IPS DF 4.7 (cell line): ENCODE measurements around the gene PDZRN3.

Experiments used
- DNase-seq: peaks from one replicate; pipeline ENCODE4 v3.0.0-alpha.2; 2013; ENCODE audit warnings: low spot score; ENCODE audit errors: extremely low read depth

PDZRN3 gene

DNA sequence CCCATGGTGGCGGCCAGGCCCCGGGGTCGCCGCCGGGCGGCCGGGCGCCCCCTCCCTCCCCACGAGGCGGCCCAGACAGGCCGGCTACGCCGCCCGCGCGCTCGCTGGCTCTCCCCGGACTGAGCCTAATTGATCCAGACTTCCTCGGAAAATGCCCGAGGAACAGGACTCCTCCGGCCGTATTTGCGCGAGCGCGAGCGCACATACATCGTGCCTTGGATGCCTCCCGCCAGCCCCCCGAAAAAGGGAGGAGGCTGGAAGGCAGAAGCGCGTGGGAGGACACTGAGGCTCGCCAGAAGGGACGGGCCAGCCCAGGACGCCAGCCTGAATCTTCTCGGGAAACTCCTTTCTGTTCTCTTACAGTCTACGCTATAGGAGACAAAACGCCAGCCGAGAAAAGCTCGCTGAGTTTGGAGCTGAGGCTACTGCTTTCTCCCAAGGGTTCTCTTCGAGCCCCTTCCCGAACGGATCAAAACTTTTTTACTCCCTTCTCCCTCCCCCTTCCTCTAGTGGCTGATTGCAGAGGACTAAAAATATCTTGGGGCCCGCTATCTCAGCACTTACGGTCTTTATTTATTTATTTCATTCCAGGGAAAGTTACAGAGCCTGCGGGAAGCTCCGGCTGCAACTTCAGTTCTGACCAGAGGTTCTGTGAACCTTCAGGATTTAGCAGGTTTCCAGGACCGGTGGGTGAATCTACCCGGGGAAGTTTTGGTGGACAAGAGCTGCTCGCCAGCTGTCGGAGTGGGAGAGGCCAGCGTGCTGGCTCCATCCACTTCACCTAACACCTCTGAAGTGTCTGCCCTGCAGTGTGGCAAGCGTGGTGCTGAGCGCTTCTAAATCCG is at the start of gene PDZRN3:
Gene PDZRN3, minus strand, starts transcription at position 121 of the 845 bp plus-strand sequence.
- DNase-seq = no peak

DNA sequence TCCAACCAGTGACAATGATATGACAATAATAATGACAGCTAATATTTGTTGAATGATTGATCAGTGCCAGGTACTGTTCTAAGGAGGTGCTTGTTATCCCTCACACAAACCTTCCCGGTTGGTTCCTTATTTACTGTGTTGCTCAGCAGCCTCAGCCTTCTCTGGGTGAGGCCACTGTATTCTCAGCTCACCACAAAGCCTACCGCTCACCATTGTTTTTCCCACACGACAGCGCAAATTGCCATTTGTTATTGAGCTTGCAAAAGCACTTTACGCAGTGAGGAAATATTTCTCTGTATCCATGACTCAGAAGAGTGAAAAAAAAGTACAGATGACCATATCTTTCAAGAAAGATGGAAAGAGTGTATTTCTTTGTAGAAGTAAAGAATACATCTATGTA is 49.5 kb upstream of the PDZRN3 start:
- DNase-seq = no peak

DNA sequence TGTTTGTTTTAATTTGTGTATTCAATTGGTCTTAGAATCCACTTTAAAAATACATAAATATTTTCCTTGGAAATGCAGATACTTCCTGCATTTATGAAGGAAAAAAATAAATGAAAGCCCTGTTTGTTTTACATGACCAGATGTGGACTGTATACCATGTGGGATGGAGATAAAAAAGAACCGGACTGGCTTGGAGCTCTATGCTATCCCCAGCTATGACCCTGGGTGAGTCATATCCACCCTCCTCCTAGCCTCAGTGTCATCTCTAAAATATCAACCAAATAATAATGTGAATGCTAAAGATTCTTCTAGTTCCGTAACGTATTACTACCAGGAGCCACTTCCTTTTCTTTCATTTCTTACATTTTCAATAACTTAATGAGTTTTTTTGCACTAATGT is 44.5 kb upstream of the PDZRN3 start:
- DNase-seq = no peak

DNA sequence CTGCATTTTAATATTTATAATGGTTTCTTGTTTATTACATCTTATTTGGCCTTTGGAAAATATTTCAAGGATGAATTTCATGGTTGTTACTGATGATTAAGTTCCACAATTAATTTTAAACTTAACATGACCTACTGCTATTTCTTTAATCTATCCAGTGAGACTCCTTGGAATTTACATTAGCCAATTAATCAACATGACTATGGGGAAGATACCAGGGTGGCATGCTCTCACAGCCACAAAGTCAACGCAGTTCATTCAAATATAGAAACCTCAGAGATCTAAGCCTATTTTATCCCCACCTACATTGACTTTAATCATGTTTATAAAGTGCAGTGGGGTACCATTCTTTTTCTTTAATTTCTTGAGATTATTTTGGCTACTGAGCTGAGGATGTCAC is 43.6 kb upstream of the PDZRN3 start:
- no peak for DNase-seq

DNA sequence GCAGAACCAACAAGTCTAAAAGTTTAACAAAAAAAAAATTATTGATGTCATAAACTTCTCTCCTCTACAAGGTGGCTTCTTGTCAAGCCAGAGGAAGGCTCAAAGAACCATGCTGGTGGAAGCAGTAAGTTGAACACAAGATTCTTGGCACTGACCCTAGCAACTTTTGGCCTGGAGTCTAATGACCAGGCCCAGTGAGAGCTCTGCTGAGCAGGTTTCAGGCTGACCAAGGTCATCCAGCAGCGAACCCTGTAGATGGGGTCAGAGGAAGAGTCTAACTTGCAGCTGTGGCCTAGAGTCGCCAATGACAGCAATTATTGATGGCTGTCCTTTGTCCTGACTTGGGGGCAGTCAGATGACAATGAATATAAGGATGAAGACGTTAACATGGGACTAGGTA is 43.1 kb upstream of the PDZRN3 start:
- no peak for DNase-seq

DNA sequence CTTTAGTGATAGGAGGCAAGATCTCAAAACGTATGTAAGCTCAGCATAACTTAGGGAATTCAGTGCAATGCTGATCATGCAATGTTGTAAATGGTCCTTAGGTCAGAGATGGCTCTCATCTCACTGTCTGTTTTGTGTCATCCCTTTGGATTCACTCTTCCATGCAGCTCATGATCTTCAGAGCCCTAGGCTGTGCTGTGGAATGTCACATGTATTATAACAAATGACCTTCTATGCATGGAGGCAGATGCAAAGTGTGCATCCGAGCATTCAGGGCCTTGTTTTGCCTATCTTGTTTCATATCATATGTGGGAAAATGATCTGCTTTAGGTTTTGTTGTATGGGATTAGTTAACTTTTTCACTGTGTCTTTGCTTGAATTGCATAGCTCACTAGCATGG is 40.5 kb upstream of the PDZRN3 start:
- no peak for DNase-seq

DNA sequence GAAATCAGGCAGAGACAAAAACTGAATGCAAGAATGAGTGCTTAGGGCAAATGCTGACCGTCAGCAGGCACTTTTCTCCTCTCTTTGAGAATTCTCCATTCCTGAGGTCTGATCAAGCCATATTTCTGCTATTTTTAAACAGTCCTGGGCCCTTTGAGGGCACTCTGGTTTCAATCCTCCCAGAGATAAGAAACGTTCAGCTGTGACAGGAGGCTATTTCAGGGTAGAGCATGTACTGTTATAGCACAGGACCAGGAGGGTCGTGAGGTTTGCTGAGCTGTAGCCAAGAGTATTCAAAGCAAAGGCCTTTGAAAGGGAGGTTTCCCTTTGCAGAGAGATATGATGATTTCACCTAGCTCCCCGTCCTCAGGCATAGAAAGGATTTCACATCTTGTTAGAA is 39.6 kb upstream of the PDZRN3 start:
- no peak for DNase-seq

DNA sequence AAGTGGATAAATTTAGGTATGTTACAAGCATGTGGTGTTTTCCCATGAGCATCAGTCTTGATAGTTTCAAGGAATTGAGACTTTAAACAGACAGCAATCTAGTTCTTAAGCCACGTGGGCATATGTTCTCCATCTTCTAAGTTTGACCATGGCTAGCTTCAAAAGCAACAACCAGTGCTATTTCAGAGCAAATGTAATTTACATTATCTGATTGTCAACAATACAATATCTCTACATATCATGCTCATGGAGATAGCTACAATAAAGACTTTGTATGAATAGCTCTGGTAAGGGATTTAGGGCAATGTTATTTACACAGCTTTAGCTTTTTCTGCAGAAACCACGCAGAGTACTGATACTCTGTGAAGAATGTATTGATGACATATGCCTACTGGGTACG is 38.8 kb upstream of the PDZRN3 start:
- DNase-seq = no peak

DNA sequence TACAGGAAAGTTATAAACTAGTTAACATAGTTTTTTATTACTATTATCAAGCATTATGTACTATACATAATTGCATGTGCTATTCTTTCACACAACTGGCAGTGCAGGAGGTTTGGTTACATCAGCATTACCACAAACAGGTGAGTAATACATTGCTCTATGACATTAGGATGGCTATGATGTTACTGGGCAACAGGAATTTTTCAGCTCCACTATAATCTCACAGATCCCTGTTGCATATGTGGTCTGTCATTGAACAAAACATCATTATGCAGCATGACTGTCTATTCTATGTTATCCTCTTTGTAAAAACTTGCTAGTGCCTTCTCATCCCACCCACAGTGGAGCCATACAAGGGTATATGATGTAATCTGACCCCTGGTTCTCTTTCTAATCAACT is 36.5 kb upstream of the PDZRN3 start:
- DNase-seq = no peak

DNA sequence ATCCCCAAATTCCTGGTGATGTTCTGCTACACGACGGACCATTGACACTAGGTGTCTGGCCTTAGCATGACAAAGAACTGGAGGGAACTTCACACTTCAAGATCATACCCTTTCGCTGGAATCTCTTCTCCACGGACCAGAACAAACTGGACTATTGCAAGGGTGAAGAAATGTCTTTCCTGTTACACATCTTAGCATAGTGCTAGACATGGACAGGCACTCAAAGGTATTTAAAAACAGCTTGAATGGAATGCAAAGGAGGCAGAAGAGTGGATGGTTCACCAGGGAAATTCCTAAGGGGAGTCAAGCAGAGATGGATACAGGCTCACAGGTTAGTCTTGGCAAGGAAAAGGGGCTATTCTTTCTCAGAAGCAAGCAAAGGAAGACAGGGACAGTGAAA is 33.5 kb upstream of the PDZRN3 start:
- no peak for DNase-seq

DNA sequence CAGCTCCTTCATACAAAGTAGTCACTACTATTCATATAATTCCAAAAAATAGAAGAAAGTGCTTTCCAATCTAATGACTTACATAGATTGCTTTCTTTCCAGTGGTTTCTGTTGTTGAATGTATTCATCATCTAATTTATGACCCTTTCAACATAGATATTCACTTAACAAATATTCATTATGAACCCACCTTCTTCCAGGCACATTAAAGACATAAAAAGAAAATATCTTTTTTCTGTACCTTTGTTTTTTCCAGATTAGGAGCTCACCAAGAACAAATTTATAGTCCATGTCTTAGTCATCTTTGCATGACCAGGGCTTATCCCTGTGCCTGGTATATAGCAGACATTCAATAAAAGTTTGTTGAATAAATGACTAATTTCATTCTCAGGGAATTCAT is 32.4 kb upstream of the PDZRN3 start:
- no peak for DNase-seq

DNA sequence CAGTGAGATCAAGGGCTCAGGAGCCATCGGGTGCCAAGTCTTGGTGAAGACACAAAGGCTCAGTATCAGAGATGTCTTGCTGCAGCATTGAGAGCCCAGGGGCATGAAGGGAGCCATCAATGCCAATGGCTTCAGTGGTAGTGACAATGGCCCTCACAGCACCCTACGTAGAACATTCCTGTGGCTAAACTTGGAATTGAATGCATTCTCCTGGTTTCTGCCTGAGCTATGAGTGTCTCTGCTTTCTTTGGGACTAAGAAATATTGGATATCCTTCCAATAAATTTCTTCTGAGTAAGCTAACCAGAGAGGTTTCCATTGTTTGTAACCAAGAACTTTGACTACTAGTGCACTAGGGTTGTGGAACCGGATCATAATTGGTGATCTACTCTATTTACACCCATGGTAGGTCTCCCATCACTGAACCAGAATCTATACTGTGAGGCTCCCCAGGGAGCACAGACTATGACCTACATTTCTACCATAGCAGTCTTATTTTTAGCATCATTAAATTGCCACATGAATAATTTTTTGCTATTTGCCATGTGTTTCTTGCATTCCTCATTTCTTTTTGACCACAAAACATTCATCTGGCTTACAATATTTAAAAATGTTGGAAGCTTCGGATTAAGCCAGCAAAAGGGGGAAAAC is 31.6 kb upstream of the PDZRN3 start:
- no peak for DNase-seq

DNA sequence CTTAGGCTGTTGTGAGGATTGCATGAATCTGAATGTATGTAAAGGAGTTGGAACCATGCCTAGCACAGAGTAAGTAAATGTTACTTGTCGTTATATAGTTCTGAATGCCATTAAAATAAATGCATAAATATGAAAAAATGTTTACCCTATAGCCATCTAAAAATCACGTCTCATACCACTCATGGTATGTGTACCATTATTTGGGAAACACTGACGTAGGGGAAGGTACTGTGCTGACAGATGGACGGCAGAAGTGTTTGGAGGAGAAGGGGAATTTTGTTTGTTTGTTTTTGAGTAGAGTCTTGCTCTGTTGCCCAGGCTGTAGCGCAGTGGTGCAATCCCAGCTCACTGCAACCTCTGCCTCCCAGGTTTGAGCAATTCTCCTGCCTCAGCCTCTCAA is 30.5 kb upstream of the PDZRN3 start:
- no peak for DNase-seq

DNA sequence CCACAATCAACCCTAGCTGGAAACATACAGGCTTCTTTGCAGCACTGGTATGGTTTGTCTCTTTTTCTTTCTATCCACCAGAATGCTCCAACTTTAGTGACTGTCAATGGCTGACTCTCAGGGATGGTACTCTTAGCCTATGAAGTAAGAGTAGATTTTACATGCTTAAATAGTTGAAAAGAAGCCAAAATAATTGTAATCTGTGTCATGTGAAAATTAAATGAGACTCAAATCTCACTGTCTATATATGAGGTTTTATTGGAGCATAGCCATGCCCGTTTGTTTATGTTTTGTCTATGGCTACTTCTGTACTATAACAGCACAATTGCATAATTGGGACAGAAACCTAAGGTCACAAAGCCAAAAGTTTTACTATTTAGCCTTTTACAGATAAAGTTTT is 29.1 kb upstream of the PDZRN3 start:
- DNase-seq = no peak

DNA sequence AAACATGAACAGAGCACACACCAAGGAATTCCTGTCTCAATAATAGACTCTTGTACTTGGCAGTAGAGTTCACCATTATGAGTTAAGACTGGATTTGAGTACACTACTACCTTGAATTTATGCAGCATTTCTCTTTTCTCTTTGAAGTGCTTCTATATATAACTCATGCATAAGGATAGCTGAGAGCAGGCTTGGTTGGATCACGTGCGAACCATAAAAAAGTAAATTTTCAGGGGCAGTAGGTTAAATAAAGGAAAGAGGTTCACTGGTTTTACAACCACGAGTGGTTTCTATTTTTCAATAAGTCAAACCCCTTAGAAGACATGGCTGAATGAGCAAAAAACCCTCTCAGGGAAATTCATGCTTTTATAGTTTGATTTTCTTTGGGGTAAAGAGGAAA is 28.6 kb upstream of the PDZRN3 start:
- no peak for DNase-seq

DNA sequence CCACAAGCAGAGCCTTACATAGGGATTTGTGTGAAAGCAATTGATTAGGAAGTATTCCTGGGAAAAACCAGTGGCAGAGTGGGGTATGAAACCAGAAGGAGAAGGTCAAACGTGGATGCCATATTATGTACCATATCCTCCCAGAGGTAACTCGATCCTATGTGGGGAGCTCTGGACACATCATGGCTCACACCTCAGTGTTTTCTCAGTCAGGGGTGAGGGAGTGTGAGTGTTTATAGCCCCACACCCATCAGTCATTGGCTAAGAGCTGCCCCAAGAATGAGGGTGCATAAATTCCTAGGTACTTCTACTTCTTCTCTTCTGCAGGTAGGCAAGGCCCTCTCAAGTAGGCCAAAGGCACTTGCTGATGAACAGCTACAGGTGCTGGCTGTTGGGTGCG is 28.2 kb upstream of the PDZRN3 start:
- DNase-seq = no peak

DNA sequence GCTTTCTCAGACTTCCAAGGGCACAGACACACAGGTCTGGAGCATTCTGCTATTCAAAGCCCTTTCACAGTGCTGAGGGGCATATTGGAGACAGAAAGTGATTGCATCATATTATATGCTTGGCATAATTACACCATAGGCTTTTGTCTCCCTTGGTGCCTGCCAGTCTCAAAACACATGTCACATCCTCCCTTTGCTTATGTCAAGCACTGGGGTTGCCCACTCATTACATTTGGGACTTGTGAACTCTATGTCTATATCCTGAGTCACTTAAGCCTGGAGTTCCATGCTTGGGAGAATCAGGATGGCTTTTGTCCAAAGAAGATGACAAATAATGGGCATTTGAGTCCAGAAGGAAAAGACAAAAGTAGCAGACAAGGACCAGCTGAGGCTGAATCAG is 12.3 kb upstream of the PDZRN3 start:
- DNase-seq = no peak

DNA sequence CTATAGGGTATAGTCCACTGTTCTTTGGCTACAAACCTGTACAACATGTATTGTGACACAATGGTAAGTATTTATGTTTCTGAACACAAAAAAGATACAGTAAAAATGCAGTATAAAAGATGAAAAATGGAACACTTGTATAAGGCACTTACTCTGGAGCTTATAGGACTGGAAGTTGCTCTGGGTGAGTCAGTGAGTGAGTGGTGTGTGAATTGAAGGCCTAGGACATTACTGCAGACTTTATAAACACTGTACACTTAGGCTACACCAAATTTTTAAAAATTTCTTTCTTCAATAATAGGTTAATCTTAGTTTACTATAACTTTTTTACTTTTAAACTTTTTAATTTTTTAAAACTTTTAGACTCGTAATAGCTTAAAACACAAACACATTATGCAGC is 10.5 kb upstream of the PDZRN3 start:
- no peak for DNase-seq

DNA sequence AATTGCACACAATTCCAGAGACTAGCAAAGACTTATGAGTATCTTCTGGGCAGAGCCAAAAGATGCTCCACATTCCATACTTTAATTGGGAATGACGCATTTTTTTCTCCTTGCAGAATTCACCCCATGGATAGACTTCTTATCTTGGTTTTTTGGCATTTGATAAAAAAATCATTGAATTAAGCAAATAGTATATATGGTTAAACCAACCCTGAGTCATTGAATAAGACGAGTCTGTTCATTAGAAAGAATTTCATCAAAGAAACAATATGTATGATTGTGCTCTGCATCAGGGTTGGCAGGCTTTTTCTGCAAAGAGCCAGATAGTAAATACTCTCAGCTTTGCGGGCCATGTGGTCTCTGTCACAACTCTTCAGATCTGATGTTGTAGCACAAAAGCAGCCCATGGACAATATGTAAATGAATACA is 9.2 kb upstream of the PDZRN3 start:
- no peak for DNase-seq

DNA sequence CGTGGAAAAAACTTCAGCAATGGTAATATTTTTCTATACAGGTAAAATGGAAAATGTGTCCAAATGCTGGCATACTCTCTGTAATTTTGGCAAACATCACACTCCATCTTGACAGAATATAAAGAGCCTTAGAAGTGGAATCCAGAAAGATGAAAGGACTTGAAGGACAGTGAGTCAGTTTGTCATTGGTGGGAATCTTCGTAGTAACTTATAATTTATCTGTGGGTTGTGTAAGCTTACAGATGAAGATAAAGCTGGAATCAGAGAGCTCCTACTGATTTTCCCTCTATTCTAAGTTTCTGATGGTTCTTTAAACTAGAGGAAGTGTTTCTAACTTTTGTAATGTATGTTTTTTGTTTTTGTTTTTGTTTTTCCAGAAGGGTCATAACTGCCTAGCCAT is 8.7 kb upstream of the PDZRN3 start:
- DNase-seq = no peak

DNA sequence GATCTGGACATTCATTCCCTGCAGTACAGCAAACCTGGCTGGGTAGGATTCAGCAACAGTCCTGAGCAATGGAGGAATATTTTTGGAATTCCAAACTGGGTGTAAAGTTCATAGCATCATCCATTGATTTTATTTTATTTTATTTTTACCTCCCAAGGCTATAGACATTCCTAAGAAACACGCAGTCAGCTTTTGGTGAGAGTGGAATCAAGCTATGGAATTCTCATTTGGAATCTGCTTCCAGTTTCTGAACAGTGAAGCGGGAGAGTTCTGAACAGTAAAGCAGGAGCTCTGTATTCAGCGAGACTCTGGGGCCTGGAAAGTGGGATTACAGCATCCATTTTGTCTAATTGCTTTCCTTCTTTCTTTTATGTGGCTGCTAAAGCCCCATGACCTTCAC is 1.4 kb upstream of the PDZRN3 start:
- DNase-seq = no peak

DNA sequence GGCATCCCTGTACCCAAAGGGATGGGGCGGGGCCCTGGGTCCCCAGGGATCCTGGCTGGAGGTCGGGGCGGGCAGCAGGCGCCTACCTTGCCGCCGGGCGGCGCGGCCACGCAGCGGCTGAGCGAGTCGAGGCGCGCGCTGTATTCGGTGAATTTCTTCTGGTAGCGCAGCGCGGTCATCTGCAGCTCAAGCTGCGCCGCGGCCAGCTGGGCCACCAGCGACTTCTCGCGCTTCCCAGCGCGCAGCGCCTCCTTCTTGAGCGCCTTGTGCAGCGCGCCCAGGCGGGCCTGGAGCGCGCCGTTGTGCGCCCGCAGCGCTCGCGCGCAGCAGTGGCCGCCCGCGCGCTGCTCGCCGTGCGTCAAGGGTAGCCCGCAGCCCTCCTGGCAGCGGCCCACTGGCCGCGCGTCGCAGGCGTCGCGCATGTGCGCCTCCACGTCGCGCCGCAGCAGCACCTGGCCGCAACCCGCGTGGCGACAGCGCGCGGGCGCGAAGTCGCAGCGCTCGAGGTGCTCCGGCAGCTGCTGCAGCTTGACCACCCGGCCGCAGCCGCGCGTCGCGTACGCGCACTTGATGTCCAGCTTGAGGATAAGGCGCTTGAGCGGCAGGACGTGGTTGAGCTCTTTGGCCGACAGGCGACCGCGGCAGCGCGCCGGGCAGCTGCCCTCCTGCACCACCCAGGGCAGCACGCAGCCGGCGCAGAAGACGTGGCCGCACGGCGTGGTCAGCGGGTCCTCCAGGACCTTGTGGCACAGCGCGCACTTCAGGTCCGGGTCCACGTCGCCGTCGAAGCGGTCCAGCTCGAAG is 522 bp downstream of the PDZRN3 start:
- DNase-seq = no peak
